HepG2 (cell line): Measurements from ENCODE around the gene SPTY2D1. TPM values are rescaled to one million over a fixed set of nuclear protein-coding genes. Genes with fewer than 3 reads are reported as not detected.

ENCODE experiments used
- ATAC-seq: fragments of 200-7000 bp; cut with Tn5 transposase; 3 replicates; pipeline ENCODE4 v1.9.1; 2020; ENCODE audit warnings: mild to moderate bottlenecking, moderate library complexity
- BruUV-seq: library from RNA; stranded (reverse); fragments of 400-500 nt; replicated peaks from 2 replicates; lab custom pipeline; 2021; lab: Mats Ljungman, UMichigan
- CTCF ChIA-PET: fragments of 300-600 bp; formaldehyde crosslinking; extraction: SDS; loops from one replicate; lab custom pipeline; 2021; ENCODE audit warnings: low total read pairs, inconsistent platforms, low intra/inter-chr PET ratio; lab: Yijun Ruan, JAX
- POLR2A ChIA-PET: fragments of 350-600 bp; sonication (Branson Sonifier 250); formaldehyde crosslinking; loops from one replicate; lab custom pipeline; 2020; ENCODE audit warnings: antibody characterized with exemption, inconsistent platforms; lab: Yijun Ruan, JAX
- DNase-seq: peaks from one replicate; pipeline ENCODE4 v3.0.0-alpha.2; 2015; ENCODE audit warnings: low spot score
- FAIRE-seq: peaks from 3 replicates; lab custom pipeline; 2011; peaks lifted over from hg19 to GRCh38; lab: Jason Lieb, UNC
- H2AFZ ChIP-seq: one replicate; pipeline ENCODE4 v1.6.1; 2011; ENCODE audit warnings: low read length, inconsistent platforms
- H3K27ac ChIP-seq: fragments of 300-600 bp; 3 replicates; pipeline ENCODE4 v1.8.0; 2011; ENCODE audit warnings: mixed run types, mild to moderate bottlenecking, mixed read lengths, low read length, inconsistent platforms; ENCODE audit not compliant: insufficient read depth; ENCODE audit errors: extremely low read length
- H3K27me3 ChIP-seq, 2 experiments: fragments of 200-600 bp in 1 of 2; 2 replicates in 1 of 2; 3 replicates in 1 of 2; pipeline versions ENCODE4 v1.6.0 to v1.8.0; 2011; ENCODE audit warnings: low read length in 2 of 2, mild to moderate bottlenecking in 2 of 2, moderate library complexity in 2 of 2, inconsistent platforms in 1 of 2; ENCODE audit not compliant: insufficient read depth in 2 of 2, control insufficient read depth in 1 of 2
- H3K36me3 ChIP-seq, 2 experiments: fragments of 200-600 bp in 1 of 2; replicated peaks in 1 of 2; 2 replicates in 1 of 2; 3 replicates in 1 of 2; pipeline versions ENCODE4 v1.5.1 to v1.8.0; 2011; ENCODE audit warnings: low read length in 2 of 2, inconsistent platforms in 1 of 2; ENCODE audit not compliant: insufficient read depth in 2 of 2, control insufficient read depth in 1 of 2
- H3K4me1 ChIP-seq: 2 replicates; pipeline ENCODE4 v1.5.1; 2012; ENCODE audit warnings: low read length, inconsistent platforms; ENCODE audit not compliant: insufficient read depth
- H3K4me2 ChIP-seq: 2 replicates; pipeline ENCODE4 v1.6.0; 2011; ENCODE audit warnings: low read depth, low read length, inconsistent platforms
- H3K4me3 ChIP-seq, 3 experiments: fragments of 200-600 bp in 1 of 3; sonication (generic), shearing (Covaris generic) in 1 of 3; replicated peaks in 1 of 3; 2 replicates each; pipeline ENCODE4 v1.5.1; 2011 to 2016; ENCODE audit warnings: low read length in 3 of 3, inconsistent platforms in 2 of 3, low read depth in 2 of 3, mild to moderate bottlenecking in 2 of 3, control low read depth in 1 of 3, mixed read lengths in 1 of 3; ENCODE audit not compliant: insufficient read depth in 1 of 3
- H3K79me2 ChIP-seq: one replicate; pipeline ENCODE4 v1.6.1; 2011; ENCODE audit warnings: low read length, inconsistent platforms; ENCODE audit not compliant: insufficient read depth
- H3K9ac ChIP-seq: 2 replicates; pipeline ENCODE4 v1.6.0; 2011; ENCODE audit warnings: mild to moderate bottlenecking, low read depth, low read length, inconsistent platforms; ENCODE audit not compliant: insufficient read depth
- H3K9me3 ChIP-seq: 2 replicates; pipeline ENCODE4 v1.5.1; 2012; ENCODE audit warnings: mild to moderate bottlenecking, low read length
- H4K20me1 ChIP-seq: 2 replicates; pipeline ENCODE4 v1.6.0; 2011; ENCODE audit warnings: inconsistent platforms, mild to moderate bottlenecking, low read length, moderate library complexity; ENCODE audit not compliant: insufficient read depth
- ATF1 ChIP-seq: IDR thresholded peaks from 2 replicates; pipeline ENCODE4 v1.6.1; 2016; ENCODE audit warnings: mild to moderate bottlenecking, control low read depth
- CREM ChIP-seq, 2 experiments: sonication (generic) in 1 of 2; formaldehyde crosslinking in 1 of 2; IDR thresholded peaks; 2 replicates each; pipeline versions ENCODE4 v1.4.0 to v1.6.1; 2016 to 2020; ENCODE audit warnings: antibody characterized with exemption in 1 of 2, mild to moderate bottlenecking in 1 of 2, missing genetic modification reagents in 1 of 2
- POGZ ChIP-seq: sonication (generic); formaldehyde crosslinking; IDR thresholded peaks from 2 replicates; pipeline ENCODE4 v1.4.0; 2020; ENCODE audit warnings: mild to moderate bottlenecking, missing genetic modification reagents
- PRPF4 ChIP-seq: fragments of 200-400 bp; formaldehyde crosslinking; IDR thresholded peaks from 2 replicates; pipeline ENCODE4 v1.6.1; 2016; ENCODE audit warnings: low read length, low read depth; ENCODE audit not compliant: poor library complexity, severe bottlenecking
- REPIN1 ChIP-seq: sonication (generic); formaldehyde crosslinking; IDR thresholded peaks from 2 replicates; pipeline ENCODE4 v1.8.0; 2022; ENCODE audit warnings: missing genetic modification reagents, low read depth, mild to moderate bottlenecking, borderline replicate concordance
- RFXAP ChIP-seq: sonication (generic); formaldehyde crosslinking; IDR thresholded peaks from 2 replicates; pipeline ENCODE4 v1.4.0; 2020; ENCODE audit warnings: missing genetic modification reagents, borderline replicate concordance
- SAFB2 ChIP-seq: sonication (generic); formaldehyde crosslinking; IDR thresholded peaks from 2 replicates; pipeline ENCODE4 v1.5.1; 2020; ENCODE audit warnings: missing genetic modification reagents, low read depth, mild to moderate bottlenecking, borderline replicate concordance
- ZNF292 ChIP-seq: sonication (generic); formaldehyde crosslinking; IDR thresholded peaks from 2 replicates; pipeline ENCODE4 v1.8.1; 2022; ENCODE audit warnings: mild to moderate bottlenecking, low read depth, missing genetic modification reagents, borderline replicate concordance
- ZNF546 ChIP-seq: sonication (generic); formaldehyde crosslinking; conservative IDR thresholded peaks from 2 replicates; pipeline ENCODE4 v1.8.1; 2023; ENCODE audit warnings: mild to moderate bottlenecking, missing genetic modification reagents
- ZNF615 ChIP-seq: sonication (generic); formaldehyde crosslinking; IDR thresholded peaks from 2 replicates; pipeline ENCODE4 v1.5.0; 2020; ENCODE audit warnings: mild to moderate bottlenecking, missing genetic modification reagents, borderline replicate concordance
- ZNF652 ChIP-seq: IDR thresholded peaks from 2 replicates; pipeline ENCODE4 v1.6.1; 2016; ENCODE audit warnings: low read depth, borderline replicate concordance
- ZNF790 ChIP-seq: sonication (generic); formaldehyde crosslinking; IDR thresholded peaks from 2 replicates; pipeline ENCODE4 v1.8.0; 2022; ENCODE audit warnings: missing genetic modification reagents, mild to moderate bottlenecking, borderline replicate concordance
- ZNF816 ChIP-seq: sonication (generic); formaldehyde crosslinking; IDR thresholded peaks from 2 replicates; pipeline ENCODE4 v1.8.0; 2022; ENCODE audit warnings: missing genetic modification reagents, mild to moderate bottlenecking, borderline replicate concordance
- ZNF841 ChIP-seq: sonication (generic); formaldehyde crosslinking; IDR thresholded peaks from 2 replicates; pipeline ENCODE4 v1.8.1; 2023; ENCODE audit warnings: missing genetic modification reagents, borderline replicate concordance
- WGBS: methylation state at CpG from one replicate; pipeline ENCODE4 v1.1.6; 2017; ENCODE audit warnings: low lambda C conversion rate; 5-methylcytosine and 5-hydroxymethylcytosine counted together
- in situ Hi-C: cut with HindIII; loops from 2 replicates; pipeline ENCODE4 v1.10.0; 2017; ENCODE audit warnings: low pct_unique_long_range_greater_than_20kb; ENCODE audit not compliant: extremely low pct_ligation_motif_present
- intact Hi-C: fragments of 100-400 bp; cut with micrococcal nuclease; formaldehyde crosslinking; loops from one replicate; pipeline ENCODE4 v1.10.0; 2022; ENCODE audit not compliant: unreplicated experiment
- polyA plus RNA-seq, 8 experiments: library from polyadenylated mRNA; depleted of rRNA in 3 of 8; stranded (reverse) in 7 of 8; unstranded in 1 of 8; fragments of >200 nt; fragmentation: Illumina TruSeq in 4 of 8; extraction: Trizol in 4 of 8; gene quantifications; 2 replicates each; pipeline versions ENCODE4 v1.2.1 to v1.2.3, GENCODE V29; 2011 to 2016; ENCODE audit warnings: low read depth in 4 of 8, missing spikeins in 1 of 8, mixed read lengths in 1 of 8; ENCODE audit not compliant: insufficient read depth in 1 of 8
- total RNA-seq, 5 experiments: library from RNA; depleted of rRNA; stranded (reverse); fragments of >200 nt; fragmentation: Illumina TruSeq; extraction: Trizol; gene quantifications; 2 replicates each; pipeline ENCODE4 v1.2.3, GENCODE V29; 2016; ENCODE audit warnings: low read depth in 1 of 5
- TF ChIP-seq, protein P1 (sequence below): sonication (generic); formaldehyde crosslinking; IDR thresholded peaks from 2 replicates; pipeline ENCODE4 v1.4.0; 2020; ENCODE audit warnings: missing genetic modification reagents, borderline replicate concordance
- TF ChIP-seq, protein P2 (sequence below), 2 experiments: sonication (generic) in 1 of 2; formaldehyde crosslinking in 1 of 2; IDR thresholded peaks; 2 replicates each; pipeline versions ENCODE4 v1.5.1 to v1.6.1; 2011 to 2020; ENCODE audit warnings: borderline replicate concordance in 1 of 2, low read depth in 1 of 2, low read length in 1 of 2, mild to moderate bottlenecking in 1 of 2, missing genetic modification reagents in 1 of 2, moderate library complexity in 1 of 2

Gene SPTY2D1
- total and polyA plus RNA-seq, 2 of the 13 experiments (the other 11 are each of a cell fraction or from before 2014, with no cell fraction given): 6.9 to 14.8 TPM

- Histone ChIP-seq H3K27ac (no peak overlapping the region), H3K36me3 (no peaks in the 10 kb centered on the region; a peak in 1 of 5 replicates), H3K79me2 (peaks cover 75% of the 10 kb centered on the region), H3K9ac (no peak overlapping the region), H2AFZ (no peak overlapping the region), H3K4me2 (no peak overlapping the region), H4K20me1 (no peaks in the 10 kb centered on the region; the same call in 1 of the 2 replicates), H3K9me3 (no peaks in the 10 kb centered on the region), H3K27me3 (no peaks in the 10 kb centered on the region), H3K4me3 (no peak overlapping the region), H3K4me1 (no peaks in the 10 kb centered on the region)
- no peak for DNase-seq
- TF ChIP-seq ZNF546 (CRISPR knock-in tag) (no peak), RFXAP (CRISPR knock-in tag) (no peak), ZNF615 (no peak), SAFB2 (CRISPR knock-in tag) (no peak), ZNF841 (CRISPR knock-in tag) (no peak), ZNF652 (no peak), ZNF816 (CRISPR knock-in tag) (no peak), REPIN1 (CRISPR knock-in tag) (no peak), ZNF790 (CRISPR knock-in tag) (no peak), ZNF292 (CRISPR knock-in tag) (no peak), CREM (IDR thresholded peaks at IDR 0.05) (no peak), CREM (CRISPR knock-in tag; IDR thresholded peaks at IDR 0.05) (no peak), ATF1 (CRISPR knock-in tag) (no peak), PRPF4 (no peak), POGZ (CRISPR knock-in tag) (no peak)
- TF ChIP-seq, protein P1, sequence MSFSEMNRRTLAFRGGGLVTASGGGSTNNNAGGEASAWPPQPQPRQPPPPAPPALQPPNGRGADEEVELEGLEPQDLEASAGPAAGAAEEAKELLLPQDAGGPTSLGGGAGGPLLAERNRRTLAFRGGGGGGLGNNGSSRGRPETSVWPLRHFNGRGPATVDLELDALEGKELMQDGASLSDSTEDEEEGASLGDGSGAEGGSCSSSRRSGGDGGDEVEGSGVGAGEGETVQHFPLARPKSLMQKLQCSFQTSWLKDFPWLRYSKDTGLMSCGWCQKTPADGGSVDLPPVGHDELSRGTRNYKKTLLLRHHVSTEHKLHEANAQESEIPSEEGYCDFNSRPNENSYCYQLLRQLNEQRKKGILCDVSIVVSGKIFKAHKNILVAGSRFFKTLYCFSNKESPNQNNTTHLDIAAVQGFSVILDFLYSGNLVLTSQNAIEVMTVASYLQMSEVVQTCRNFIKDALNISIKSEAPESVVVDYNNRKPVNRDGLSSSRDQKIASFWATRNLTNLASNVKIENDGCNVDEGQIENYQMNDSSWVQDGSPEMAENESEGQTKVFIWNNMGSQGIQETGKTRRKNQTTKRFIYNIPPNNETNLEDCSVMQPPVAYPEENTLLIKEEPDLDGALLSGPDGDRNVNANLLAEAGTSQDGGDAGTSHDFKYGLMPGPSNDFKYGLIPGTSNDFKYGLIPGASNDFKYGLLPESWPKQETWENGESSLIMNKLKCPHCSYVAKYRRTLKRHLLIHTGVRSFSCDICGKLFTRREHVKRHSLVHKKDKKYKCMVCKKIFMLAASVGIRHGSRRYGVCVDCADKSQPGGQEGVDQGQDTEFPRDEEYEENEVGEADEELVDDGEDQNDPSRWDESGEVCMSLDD (CRISPR knock-in tag): no peak
- TF ChIP-seq, protein P2, sequence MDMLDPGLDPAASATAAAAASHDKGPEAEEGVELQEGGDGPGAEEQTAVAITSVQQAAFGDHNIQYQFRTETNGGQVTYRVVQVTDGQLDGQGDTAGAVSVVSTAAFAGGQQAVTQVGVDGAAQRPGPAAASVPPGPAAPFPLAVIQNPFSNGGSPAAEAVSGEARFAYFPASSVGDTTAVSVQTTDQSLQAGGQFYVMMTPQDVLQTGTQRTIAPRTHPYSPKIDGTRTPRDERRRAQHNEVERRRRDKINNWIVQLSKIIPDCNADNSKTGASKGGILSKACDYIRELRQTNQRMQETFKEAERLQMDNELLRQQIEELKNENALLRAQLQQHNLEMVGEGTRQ (IDR thresholded peaks at IDR 0.05; ENCODE audit: low read depth, low read length): no peak
- TF ChIP-seq, protein P2 (CRISPR knock-in tag; IDR thresholded peaks at IDR 0.05; ENCODE audit: borderline replicate concordance): no peak
- WGBS: 95% methylated on average over 1 of the region's 1 CpG
- CTCF ChIA-PET: no interaction called here
- no peak for ATAC-seq
- POLR2A ChIA-PET: interaction anchor here (1.0 kb wide), 1 partner anchor 10 kb away, joined by 3 read pairs; the partner anchor contains the start of gene SPTY2D1
- no peak for FAIRE-seq
- in situ Hi-C loops: no loop called here
- intact Hi-C loops: no loop called here
- BruUV-seq: no TSS peak
Measured at GRCh38 chr11:18624161-18624560, 10.0 kb downstream of the SPTY2D1 start.
